ENCODE data around the gene POU6F2. TPM values are rescaled to one million over a fixed set of nuclear protein-coding genes. Genes with fewer than 3 reads are reported as not detected.

The POU6F2 gene
- total RNA-seq, 1 donor from 2014 or later, result not detected

DNA sequence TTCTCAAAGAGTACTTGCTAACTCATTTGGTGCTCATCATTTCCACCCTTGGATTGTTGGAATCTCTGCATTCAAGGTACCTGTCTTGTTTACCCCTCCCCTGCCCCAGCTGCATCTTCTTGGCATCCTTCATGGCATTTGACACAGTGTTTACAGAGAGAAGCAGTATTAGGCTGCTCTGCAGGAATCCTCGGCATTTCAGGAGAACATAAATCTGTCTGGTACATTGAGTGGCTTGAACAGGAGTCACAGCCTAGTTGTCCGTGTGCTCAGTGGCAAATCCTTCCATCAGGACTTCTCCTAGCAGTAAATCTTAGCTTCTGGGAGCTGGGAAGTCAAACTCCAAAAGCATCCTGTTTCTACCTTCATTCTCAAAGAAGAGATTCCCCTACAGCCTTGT lies 451.7 kb downstream of the POU6F2 start:
- DNase-seq (no peak), ATAC-seq (ENCODE audit: poor library complexity) (no peak)
- intact Hi-C loops (cut with DNase I), result no loop called here

DNA sequence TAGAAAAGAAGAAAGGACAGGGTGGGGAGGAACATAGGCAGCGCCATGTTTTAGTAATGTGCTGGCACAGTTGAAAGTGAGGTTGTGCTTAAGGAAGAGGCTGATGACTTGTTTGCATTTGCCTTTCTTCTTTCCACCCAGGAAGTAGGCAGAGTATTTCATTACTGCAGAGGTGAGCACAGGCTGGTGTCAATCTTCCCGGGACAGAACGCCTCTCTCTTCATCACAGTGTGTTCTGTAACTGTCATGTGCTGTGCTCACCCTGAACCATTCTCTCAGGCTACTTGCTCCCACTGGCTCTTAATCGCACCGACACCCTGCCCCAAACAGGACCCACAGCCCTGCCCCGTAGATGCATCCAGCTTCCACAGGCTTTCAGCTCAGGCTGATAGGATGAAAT lies 452.7 kb downstream of the POU6F2 start:
- intact Hi-C loops (cut with DNase I), result no loop called here
- DNase-seq (no peak), ATAC-seq (ENCODE audit: poor library complexity) (no peak)

DNA sequence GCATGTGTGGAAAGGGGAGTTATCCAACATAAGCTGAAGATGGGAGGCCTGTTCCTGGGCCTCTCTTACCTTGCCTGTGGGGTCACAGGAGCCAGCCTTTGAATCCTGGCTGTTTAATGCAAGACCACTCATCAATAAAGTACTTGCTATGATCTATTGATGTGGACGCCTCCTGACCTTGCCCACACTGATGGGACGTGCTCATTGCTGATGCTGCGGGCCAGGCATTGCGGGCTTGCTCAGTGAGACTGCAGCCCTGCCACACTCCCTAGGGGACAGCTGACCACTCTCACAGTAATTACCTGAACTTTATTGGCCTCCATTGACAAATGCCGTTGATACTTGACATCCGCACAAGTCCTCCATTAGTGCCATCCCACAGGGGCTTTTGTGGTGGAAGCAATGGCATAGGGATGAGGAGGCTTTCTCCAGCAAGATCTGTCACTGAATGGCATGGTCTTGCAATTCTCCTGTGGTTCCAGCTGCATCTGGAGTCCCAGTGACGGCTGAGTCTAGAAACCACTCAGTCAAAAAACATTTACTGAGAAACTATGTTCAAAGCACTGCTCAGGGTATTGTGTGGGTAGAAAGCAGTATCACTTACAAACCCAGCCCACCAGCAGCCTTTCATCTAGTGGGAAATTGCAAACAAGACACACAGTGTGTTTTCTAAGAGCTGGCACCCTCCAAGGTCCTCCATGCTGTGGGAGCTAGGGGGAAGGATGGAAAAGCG lies 453.4 kb downstream of the POU6F2 start:
- DNase-seq, result no peak
- intact Hi-C loops (cut with DNase I), result no loop called here
- no peak for ATAC-seq (ENCODE audit: poor library complexity)

DNA sequence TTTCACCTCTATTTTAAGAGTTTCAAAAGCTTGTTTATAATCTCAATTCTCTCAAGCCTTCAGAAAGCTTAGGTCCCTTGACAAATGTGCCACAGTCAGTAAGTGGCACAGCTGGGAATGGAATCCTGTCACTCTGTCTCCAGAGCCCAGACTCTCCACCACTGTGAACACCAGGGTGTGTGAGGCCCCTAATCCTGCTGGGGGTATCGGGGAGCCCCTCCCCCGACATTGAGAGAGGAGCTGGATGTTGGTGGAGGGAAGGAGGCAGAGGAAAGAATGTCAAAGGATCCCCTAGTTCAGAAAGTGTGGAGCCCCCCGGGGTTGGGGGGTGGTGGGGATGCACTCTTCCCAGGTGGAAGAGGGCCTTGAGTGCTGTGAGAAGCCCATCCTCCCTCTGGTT lies 454.7 kb downstream of the POU6F2 start:
- ATAC-seq (ENCODE audit: poor library complexity), result no peak
- intact Hi-C loops (cut with DNase I), result no loop called here
- DNase-seq, result no peak

DNA sequence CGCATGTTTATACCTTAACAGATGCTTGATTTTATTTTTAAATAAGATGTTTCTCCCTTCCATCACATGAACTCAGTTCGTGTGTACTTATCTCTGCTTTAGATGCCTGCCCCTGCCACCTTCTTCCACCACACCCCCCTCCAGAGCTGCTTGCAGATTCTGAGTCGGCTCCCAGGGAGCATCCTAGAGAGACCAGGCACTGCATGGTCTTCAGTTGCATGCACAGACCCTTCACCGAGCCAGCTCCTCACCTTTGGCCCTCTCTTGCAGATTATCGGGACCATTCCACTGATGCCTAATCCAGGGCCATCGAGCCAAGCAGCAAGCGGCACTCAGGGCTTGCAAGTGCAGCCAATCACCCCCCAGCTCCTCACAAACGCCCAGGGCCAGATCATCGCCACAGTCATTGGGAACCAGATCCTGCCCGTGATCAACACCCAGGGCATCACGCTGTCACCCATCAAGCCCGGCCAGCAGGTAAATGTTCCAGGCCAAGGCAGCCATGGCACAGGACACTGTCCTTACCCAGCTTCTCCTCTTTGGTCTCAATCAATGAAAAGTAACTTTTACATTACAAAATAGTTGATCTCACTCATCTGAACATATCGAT lies 455.2 kb downstream of the POU6F2 start:
- intact Hi-C loops (cut with DNase I), result no loop called here
- no peak for ATAC-seq (ENCODE audit: poor library complexity)
- DNase-seq, result no peak

DNA sequence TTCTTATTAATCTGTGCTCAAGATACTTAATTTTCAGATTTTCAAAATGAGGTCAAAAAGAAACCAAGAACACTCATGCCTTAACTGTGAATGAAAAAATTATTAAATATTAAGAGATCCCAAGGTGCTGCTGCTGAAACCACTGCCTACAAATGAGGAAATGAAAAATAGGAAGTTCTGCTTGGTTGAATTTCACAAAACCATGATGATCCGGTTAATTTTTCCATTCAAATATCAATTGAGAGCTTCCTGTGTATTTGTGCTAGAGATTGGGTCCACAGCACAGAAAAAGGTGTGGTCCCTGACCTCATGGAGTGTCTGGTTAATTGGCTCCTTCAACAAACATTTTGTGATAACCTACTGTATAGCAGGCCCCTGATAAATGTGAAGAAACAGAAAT lies 455.8 kb downstream of the POU6F2 start:
- no peak for DNase-seq
- intact Hi-C loops (cut with DNase I), result no loop called here
- ATAC-seq (ENCODE audit: poor library complexity), result no peak

DNA sequence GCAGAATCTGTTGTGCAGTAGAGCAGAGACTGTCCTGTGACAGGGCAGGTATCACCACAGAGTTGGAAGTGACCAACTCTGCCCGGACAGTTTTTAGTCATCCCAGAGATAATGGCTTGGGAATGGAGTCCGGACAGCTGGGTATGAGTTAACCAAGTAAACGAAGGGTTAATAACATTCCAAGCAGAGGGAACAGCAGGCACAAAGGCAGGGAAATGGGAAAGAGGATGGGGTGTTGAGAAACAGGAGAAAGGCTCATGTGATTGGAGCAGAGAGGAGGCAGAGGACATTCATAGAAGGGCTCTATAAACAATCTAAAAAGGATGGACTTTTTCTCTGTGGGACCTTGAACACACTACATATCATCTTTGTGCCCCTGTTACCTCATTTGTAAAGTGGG lies 456.3 kb downstream of the POU6F2 start:
- ATAC-seq (ENCODE audit: poor library complexity), result no peak
- intact Hi-C loops (cut with DNase I), result no loop called here

DNA sequence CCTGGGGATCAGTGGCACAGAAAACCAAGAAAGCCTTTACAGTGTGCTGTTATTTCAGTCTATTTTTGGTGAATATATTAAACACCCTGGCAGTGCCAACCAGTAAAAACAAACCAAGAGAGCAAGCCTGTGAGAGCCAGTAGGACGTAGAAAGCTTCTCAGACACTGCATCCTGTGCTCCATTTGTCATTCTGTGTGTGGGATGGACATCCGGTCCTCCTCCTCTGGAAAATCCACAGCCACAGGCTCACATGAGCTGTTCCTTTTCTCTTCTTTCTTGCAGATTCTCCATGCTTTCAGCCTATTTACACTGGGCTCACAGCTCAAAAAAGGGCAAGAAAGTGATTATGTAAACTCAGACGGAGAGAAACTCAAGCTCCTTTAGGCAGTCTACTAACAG lies 468.8 kb downstream of the POU6F2 start:
- DNase-seq (no peak), ATAC-seq (ENCODE audit: poor library complexity) (no peak)
- intact Hi-C loops (cut with DNase I), result no loop called here

More for the DNA sequence above, 456.3 kb downstream of the POU6F2 start:
- DNase-seq, result no peak

DNA sequence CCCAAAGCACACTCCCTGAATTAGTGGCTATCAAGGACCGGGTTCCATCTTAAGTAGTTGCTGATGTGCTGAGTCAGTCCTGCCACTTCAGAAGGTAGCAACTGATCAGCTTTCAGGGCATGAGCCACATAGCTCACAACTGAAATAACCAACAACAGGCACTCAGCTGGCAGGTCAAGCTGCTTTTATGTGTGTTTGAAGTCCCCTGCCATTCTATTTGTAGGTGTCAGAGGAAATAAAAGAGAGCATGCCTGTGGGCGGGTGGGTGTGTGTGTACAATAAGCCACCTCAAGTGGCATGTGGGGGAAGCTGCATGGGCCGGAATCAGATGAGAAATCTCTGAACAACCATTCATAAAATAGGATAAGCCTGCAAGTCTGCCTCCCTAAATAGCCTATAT lies 474.2 kb downstream of the POU6F2 start:
- intact Hi-C loops (cut with DNase I), result no loop called here
- DNase-seq (no peak), ATAC-seq (ENCODE audit: poor library complexity) (no peak)

DNA sequence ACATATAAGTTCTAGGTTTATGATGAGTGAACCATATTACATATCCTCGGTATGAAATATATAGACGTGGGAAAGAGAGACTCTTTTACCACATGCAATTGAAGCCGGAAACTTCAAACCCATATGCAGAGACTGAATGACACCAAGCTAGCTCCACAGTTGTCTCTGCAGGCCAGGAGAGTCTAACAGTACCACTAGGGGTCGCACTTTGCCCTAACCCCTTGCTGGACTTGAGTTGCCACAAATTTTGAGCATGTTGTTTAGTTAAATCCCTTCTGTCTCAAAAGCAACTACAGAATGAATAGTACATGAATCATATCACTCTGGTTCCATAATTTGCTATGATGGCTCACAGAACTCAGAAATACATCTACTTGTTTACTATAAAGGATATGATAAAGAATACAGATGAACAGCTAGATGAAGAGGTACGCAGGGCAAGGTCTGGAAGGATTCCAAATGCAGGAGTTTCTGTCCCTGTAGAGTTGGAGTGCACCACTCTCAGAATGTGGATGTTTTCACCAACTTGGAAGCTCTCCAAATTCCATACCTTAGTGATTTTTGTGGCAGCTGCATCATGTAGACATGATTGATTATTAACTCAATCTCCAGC lies 476.1 kb downstream of the POU6F2 start:
- DNase-seq, result no peak
- intact Hi-C loops (cut with DNase I), result no loop called here
- ATAC-seq (ENCODE audit: poor library complexity), result no peak

DNA sequence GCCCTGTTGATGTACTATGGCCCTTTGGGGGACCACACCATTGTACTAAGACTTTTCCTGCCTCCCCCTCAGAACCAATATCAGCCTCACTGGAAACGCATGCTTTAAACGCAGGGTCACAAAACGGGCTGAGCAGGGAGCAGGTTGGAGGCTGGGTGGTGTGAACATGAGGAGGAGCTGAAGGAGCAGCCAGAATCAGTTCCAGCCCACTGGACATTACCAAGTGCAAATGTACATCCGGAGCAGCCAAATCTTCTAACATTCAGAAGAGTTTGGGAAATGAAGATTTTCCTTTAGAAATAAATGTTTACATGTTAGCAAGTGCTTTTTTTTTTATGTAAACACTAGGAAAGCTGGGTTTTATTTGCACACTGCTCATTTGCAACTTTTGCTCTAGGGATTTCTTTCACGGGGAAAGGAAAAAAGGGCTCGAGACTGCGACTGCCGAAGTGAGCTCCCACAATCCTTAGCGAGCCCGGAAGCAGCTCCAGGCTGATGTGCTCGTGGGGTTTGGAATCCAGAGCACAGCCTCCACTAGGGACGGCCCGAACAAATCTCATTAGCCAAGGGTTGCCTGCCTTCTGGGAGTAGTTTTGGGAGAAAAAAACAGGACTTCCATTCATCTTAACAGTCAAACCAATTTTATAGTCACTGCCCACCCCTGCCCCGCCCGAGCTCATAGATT lies 480.5 kb downstream of the POU6F2 start:
- DNase-seq, result no peak
- no peak for ATAC-seq (ENCODE audit: poor library complexity)
- intact Hi-C loops (cut with DNase I), result no loop called here

DNA sequence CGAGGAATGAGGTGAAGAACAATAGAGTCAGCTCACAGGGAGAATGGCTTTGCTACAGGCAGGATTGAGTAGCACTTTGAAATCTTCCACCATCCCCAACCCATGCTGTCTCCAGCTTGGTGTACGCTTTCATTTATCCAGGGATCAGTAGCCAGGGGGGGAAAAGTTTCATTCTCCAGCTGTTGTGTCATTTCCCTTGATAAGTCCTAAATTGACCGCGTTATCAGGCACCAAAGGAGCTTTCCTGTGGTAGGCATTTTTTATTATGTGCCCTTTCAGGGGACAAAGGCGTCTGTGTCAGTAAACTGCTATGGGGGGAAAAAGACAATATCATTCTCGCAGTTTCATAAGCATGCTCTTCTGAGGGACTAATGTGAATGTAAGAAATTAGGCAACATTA lies 481.9 kb downstream of the POU6F2 start:
- no peak for ATAC-seq (ENCODE audit: poor library complexity)
- DNase-seq, result no peak
- intact Hi-C loops (cut with DNase I), result no loop called here

DNA sequence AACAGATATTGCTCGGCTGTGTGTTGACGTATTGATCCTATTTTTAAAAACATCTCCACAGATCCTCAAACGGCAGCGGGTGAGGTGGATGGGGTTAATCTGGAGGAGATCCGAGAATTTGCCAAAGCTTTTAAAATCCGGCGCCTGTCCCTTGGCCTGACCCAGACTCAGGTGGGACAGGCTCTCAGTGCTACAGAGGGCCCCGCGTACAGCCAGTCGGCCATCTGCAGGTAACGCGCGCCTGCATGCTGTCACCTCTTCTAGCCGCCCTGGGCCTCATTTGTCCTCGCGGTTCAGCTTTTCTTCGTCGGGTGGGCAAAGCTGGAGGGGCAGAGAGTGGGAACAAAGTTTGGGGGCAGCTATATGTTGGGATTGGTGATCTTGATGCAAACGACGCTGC lies 482.8 kb downstream of the POU6F2 start:
- ATAC-seq (ENCODE audit: poor library complexity) (no peak), DNase-seq (no peak)
- intact Hi-C loops (cut with DNase I), result no loop called here

DNA sequence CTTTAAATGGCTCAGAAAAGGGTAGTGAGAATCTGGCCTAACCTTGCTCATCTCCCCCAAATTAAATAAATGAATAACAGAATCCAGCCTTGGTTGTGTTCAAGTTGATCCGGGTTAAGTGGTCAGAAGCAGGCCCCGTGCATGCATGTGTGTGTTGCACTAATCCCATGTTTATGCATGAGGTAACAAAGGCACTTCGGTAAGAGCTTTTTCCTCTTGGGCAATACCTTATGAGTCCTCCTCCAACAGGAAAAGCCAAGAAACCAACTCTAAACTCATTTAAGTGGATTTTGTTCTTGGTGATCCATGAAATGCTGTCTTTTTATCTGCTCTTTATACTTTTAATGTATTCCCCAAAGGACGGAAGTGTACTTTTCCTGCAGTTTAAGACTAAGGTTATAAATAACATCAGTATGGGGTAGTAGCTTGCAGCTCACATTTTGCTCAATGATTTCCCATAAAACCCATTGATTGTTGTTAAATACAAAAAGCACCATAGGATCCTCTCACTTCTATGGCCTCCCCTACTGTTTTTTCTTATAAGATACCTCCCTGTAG lies 483.6 kb downstream of the POU6F2 start:
- intact Hi-C loops (cut with DNase I), result no loop called here
- ATAC-seq (ENCODE audit: poor library complexity) (no peak), DNase-seq (no peak)

DNA sequence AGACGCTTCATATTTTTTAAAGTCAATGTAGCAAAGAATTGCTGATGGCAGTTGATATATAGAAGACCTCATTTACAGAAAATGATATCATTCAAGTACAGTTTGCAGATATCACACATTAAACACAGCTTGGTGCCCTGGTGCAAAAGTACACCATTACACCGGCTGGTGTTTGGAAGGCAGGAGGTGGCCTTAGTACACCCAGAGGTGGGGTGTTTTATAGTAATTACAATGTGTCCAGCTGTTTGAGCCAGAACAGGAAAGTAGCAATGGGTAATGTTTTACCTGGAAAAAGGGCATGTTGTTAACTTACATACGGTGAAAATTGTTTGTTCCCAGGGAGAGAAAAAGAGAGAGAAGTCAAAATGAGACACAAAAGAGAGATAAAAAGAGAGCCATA lies 485.5 kb downstream of the POU6F2 start:
- DNase-seq, result no peak
- ATAC-seq (ENCODE audit: poor library complexity), result no peak
- intact Hi-C loops (cut with DNase I), result no loop called here

DNA sequence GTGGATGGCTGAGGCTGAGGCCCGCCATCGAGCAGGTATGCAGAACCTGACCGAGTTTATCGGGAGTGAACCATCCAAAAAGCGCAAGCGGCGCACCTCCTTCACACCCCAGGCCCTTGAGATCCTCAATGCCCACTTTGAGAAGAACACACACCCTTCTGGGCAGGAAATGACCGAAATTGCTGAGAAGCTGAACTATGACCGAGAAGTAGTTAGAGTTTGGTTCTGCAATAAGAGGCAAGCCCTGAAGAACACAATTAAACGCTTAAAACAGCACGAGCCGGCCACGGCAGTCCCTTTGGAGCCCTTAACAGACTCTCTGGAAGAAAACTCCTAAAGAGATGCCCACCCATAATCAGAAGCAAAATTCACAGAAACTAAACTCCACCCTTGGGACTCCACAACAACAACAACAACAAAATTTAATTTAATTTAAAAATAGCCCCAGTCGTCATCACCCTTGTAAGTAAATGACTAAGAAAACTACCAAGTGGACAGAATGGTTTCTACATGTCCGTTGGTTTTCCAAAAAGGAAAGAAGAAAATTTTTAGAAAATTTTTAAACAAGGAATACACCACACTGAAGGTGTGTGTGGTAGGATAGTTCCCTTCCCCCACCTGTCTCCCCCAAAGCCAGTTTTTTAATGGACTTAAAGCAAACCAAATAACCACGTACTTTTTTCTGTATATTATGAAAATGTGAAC lies 486.8 kb downstream of the POU6F2 start:
- intact Hi-C loops (cut with DNase I), result loop anchor here (2.0 kb wide), 1 partner anchor 666 kb away; no protein-coding TSS in a partner anchor
- ATAC-seq (ENCODE audit: poor library complexity) (peak; percentile 25), DNase-seq (no peak)

DNA sequence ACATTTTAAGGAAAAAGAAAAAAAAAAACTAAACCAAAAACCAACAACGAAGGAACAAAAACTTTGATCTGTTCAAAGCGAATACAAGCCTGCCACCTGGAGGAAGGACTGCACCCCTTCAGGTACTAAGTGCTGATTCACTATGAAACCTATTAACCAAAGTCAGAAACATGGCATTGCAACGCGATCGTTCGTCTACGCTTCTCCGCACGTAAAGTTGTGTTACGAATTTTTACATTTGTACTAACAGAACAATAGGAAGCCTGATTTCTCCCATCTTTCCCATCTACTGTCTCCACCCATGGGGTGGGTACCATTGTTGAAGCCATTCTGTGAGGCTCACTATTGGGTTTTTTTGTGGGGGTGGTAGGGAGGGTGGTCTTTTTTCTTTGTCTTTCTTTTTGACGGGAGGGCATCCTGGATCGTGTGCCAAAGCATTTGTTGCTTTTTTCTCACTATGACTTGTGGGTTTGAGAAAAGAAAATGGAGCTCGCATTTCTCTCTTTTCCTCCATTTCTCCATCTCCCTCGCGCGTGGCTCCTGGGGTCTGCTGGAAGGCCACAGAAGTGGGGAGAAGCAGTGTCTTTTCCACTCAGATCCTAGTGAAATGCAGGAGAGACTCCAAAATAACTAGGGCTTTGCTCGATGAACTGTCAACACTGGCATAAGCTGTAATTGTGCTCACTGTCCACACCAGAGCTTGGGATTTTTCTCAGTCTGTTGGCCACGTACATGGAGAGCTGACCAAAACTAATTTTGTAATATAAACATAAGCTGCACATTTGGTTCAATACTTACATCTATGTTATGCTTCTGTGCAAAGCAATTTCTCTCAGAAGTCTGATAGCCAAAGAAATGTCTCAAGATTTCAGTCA lies 487.6 kb downstream of the POU6F2 start:
- intact Hi-C loops (cut with DNase I), result loop anchor here (2.0 kb wide), 1 partner anchor 666 kb away; no protein-coding TSS in a partner anchor
- ATAC-seq (ENCODE audit: poor library complexity) (peak; percentile 86), DNase-seq (no peak)

DNA sequence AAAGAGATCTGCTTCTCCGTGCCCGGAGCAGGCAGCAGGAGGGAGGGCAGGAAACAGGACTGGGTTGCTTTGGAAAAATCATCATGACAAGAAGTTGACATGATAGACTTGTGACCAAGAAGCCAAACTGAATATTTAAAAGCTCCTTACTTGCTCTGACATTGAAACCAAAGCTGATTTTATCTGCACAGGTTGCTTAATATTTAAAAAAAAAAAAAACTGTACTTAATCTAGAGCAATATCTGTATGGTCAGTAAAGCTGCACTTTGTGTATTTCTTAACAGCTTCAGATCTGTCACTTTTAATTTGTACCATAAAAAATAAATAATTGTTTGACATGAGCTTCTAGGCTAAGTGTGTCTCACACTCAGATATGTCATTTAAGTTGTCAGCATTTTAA lies 490.6 kb downstream of the POU6F2 start:
- intact Hi-C loops (cut with DNase I), result no loop called here
- DNase-seq, result no peak
- ATAC-seq (ENCODE audit: poor library complexity), result no peak

All from Right ventricle myocardium superior (tissue), 1 donor.